ENCODE results near the gene RMRP. TPM values are rescaled to one million over a fixed set of nuclear protein-coding genes. Genes with fewer than 3 reads are reported as not detected.

Gene RMRP
- total RNA-seq, 1 experiment from 2014 or later: 36,790 TPM

GRCh38 chr9:35675732-35676392 is 18.0 kb upstream of the RMRP start:
- intact Hi-C loops (cut with micrococcal nuclease): no loop called here
- Histone ChIP-seq H3F3A (ENCODE audit: low read length, unreplicated experiment) (no peaks in the 10 kb centered on the region), H3K4me3 (ENCODE audit: low read length) (no peak overlapping the region), H3K27ac (ENCODE audit: low read length) (no peak overlapping the region), H3K4me2 (ENCODE audit: low read length) (no peak overlapping the region), H3K4me1 (ENCODE audit: insufficient read depth, low read length) (peaks cover 6% of the 10 kb centered on the region; the same call in 1 of the 2 replicates), H4K20me1 (ENCODE audit: low read length) (no peaks in the 10 kb centered on the region), H3K9me2 (replicated peaks; ENCODE audit: low read length) (no peaks in the 10 kb centered on the region), H2AFZ (ENCODE audit: low read length) (no peak overlapping the region), H3K27me3 (ENCODE audit: low read length) (no peaks in the 10 kb centered on the region), H3K36me3 (ENCODE audit: low read depth, low read length) (no peaks in the 10 kb centered on the region), H3K79me2 (ENCODE audit: low read length) (no peaks in the 10 kb centered on the region), H3K9me3 (ENCODE audit: low read length) (no peaks in the 10 kb centered on the region), H3K9ac (ENCODE audit: low read length) (no peak overlapping the region)
- ATAC-seq: peak; percentile 35; the same call in 1 of the 2 replicates
- BruUV-seq (replicated peaks): no TSS peak
- CTCF ChIA-PET: interaction anchor here (0.6 kb wide), 1 partner anchor 1649 kb away, joined by 3 read pairs; no protein-coding TSS in a partner anchor
- no peak for DNase-seq
- POLR2A ChIA-PET (ENCODE audit: unreplicated experiment): no interaction called here
- no peak for TF ChIP-seq EZH2phosphoT487 (IDR thresholded peaks at IDR 0.05; ENCODE audit: borderline replicate concordance, low read length)
- TF ChIP-seq CTCF (conservative IDR thresholded peaks at IDR 0.05; ENCODE audit: low read depth, low read length): no peak
- TF ChIP-seq EZH2 (IDR thresholded peaks at IDR 0.05; ENCODE audit: low read length, unreplicated experiment): no peak

GRCh38 chr9:35675204-35675603 is 17.4 kb upstream of the RMRP start:
- DNase-seq (no peak), ATAC-seq (no peak)
- POLR2A ChIA-PET (ENCODE audit: unreplicated experiment): no interaction called here
- H2AFZ ChIP-seq (ENCODE audit: low read length): no peak overlapping the region
- H3K9me3 ChIP-seq (ENCODE audit: low read length): no peaks in the 10 kb centered on the region
- H3K27me3 ChIP-seq (ENCODE audit: low read length): no peaks in the 10 kb centered on the region
- TF ChIP-seq CTCF (conservative IDR thresholded peaks at IDR 0.05; ENCODE audit: low read depth, low read length): no peak
- no peak for TF ChIP-seq EZH2phosphoT487 (IDR thresholded peaks at IDR 0.05; ENCODE audit: borderline replicate concordance, low read length)
- TF ChIP-seq EZH2 (IDR thresholded peaks at IDR 0.05; ENCODE audit: low read length, unreplicated experiment): no peak
- no peaks in the 10 kb centered on the region for H3K79me2 ChIP-seq (ENCODE audit: low read length)
- no peaks in the 10 kb centered on the region for H3K36me3 ChIP-seq (ENCODE audit: low read depth, low read length)
- H3K27ac ChIP-seq (ENCODE audit: low read length): no peak overlapping the region
- no peak overlapping the region for H3K4me3 ChIP-seq (ENCODE audit: low read length)
- CTCF ChIA-PET: interaction anchor here (0.6 kb wide), 1 partner anchor 1648 kb away, joined by 3 read pairs; no protein-coding TSS in a partner anchor
- no TSS peak for BruUV-seq (replicated peaks)
- H3K4me2 ChIP-seq (ENCODE audit: low read length): no peak overlapping the region
- no peaks in the 10 kb centered on the region for H4K20me1 ChIP-seq (ENCODE audit: low read length)
- no peaks in the 10 kb centered on the region for H3F3A ChIP-seq (ENCODE audit: low read length, unreplicated experiment)
- no peaks in the 10 kb centered on the region for H3K9me2 ChIP-seq (replicated peaks; ENCODE audit: low read length)
- H3K9ac ChIP-seq (ENCODE audit: low read length): no peak overlapping the region
- H3K4me1 ChIP-seq (ENCODE audit: insufficient read depth, low read length): peaks cover 6% of the 10 kb centered on the region; the same call in 1 of the 2 replicates
- intact Hi-C loops (cut with micrococcal nuclease): no loop called here

- intact Hi-C loops (cut with micrococcal nuclease): no loop called here
- Histone ChIP-seq H3K27ac (ENCODE audit: low read length) (no peak overlapping the region), H3K4me1 (ENCODE audit: insufficient read depth, low read length) (peaks cover 15% of the 10 kb centered on the region), H3K9me3 (ENCODE audit: low read length) (no peaks in the 10 kb centered on the region), H4K20me1 (ENCODE audit: low read length) (no peaks in the 10 kb centered on the region), H3K4me3 (ENCODE audit: low read length) (no peak overlapping the region), H3K9me2 (replicated peaks; ENCODE audit: low read length) (no peaks in the 10 kb centered on the region), H3K9ac (ENCODE audit: low read length) (no peak overlapping the region), H3K36me3 (ENCODE audit: low read depth, low read length) (no peaks in the 10 kb centered on the region), H2AFZ (ENCODE audit: low read length) (no peak overlapping the region), H3F3A (ENCODE audit: low read length, unreplicated experiment) (no peaks in the 10 kb centered on the region), H3K4me2 (ENCODE audit: low read length) (no peak overlapping the region), H3K27me3 (ENCODE audit: low read length) (no peaks in the 10 kb centered on the region), H3K79me2 (ENCODE audit: low read length) (no peaks in the 10 kb centered on the region)
- CTCF ChIA-PET: no interaction called here
- no TSS peak for BruUV-seq (replicated peaks)
- POLR2A ChIA-PET (ENCODE audit: unreplicated experiment): no interaction called here
- DNase-seq (no peak), ATAC-seq (no peak)
- TF ChIP-seq EZH2phosphoT487 (IDR thresholded peaks at IDR 0.05; ENCODE audit: borderline replicate concordance, low read length) (no peak), CTCF (conservative IDR thresholded peaks at IDR 0.05; ENCODE audit: low read depth, low read length) (no peak), EZH2 (IDR thresholded peaks at IDR 0.05; ENCODE audit: low read length, unreplicated experiment) (no peak)
Observed at GRCh38 chr9:35674025-35674361, 16.2 kb upstream of the RMRP start.
